Spleen (tissue), 11 donors: ENCODE results near the gene FSTL4. TPM values are rescaled to one million over a fixed set of nuclear protein-coding genes. Genes with fewer than 3 reads are reported as not detected.
A peak's percentile ranks its signal among the peaks of the same experiment; 100 is the strongest.

Experiments
- DNase-seq: peaks from one replicate; pipeline ENCODE4 v3.0.0-alpha.2; 2020
- H3K27ac ChIP-seq, 8 donors: fragments of 200-600 bp; sonication (generic) in 7 of 8; 1 replicate in 4 of 8; 2 replicates in 4 of 8; pipeline versions ENCODE4 v1.5.0 to v1.8.0; 2016 to 2021; ENCODE audit warnings: inconsistent platforms in 4 of 8, mild to moderate bottlenecking in 4 of 8, moderate library complexity in 1 of 8
- H3K27me3 ChIP-seq, 7 donors: fragments of 200-600 bp; sonication (generic) in 6 of 7; replicated peaks in 1 of 7; 1 replicate in 4 of 7; 2 replicates in 3 of 7; pipeline versions ENCODE4 v1.5.0 to v1.8.0; 2016 to 2021; ENCODE audit warnings: inconsistent platforms in 3 of 7, mild to moderate bottlenecking in 1 of 7
- H3K36me3 ChIP-seq, 6 donors: fragments of 200-600 bp; sonication (generic) in 5 of 6; 1 replicate in 4 of 6; 2 replicates in 2 of 6; pipeline versions ENCODE4 v1.5.0 to v1.8.0; 2016 to 2021; ENCODE audit warnings: inconsistent platforms in 2 of 6
- H3K4me1 ChIP-seq, 6 donors: fragments of 200-600 bp; sonication (generic) in 5 of 6; 1 replicate in 3 of 6; 2 replicates in 3 of 6; pipeline versions ENCODE4 v1.5.0 to v1.8.0; 2016 to 2021; ENCODE audit warnings: inconsistent platforms in 3 of 6
- H3K4me3 ChIP-seq, 8 donors: fragments of 200-600 bp; sonication (generic) in 7 of 8; 1 replicate in 4 of 8; 2 replicates in 4 of 8; pipeline versions ENCODE4 v1.5.0 to v1.8.0; 2016 to 2021; ENCODE audit warnings: inconsistent platforms in 4 of 8, mild to moderate bottlenecking in 4 of 8, moderate library complexity in 2 of 8
- H3K9me3 ChIP-seq, 8 donors: fragments of 200-600 bp; sonication (generic) in 7 of 8; 1 replicate in 4 of 8; 2 replicates in 4 of 8; pipeline versions ENCODE4 v1.5.0 to v1.8.0; 2016 to 2021; ENCODE audit warnings: inconsistent platforms in 4 of 8
- POLR2A ChIP-seq, 3 donors: fragments of 450-650 bp; IDR thresholded peaks; one replicate each; pipeline ENCODE4 v1.5.1; 2017; ENCODE audit warnings: antibody characterized with exemption in 3 of 3, mild to moderate bottlenecking in 1 of 3
- POLR2AphosphoS5 ChIP-seq, 3 donors: sonication (generic); formaldehyde crosslinking; IDR thresholded peaks; one replicate each; pipeline ENCODE4 v1.5.1; 2017; ENCODE audit warnings: antibody characterized with exemption in 3 of 3
- WGBS, 5 donors: extraction: QIAGEN DNeasy Blood & Tissue Kit in 3 of 5; methylation state at CpG; one replicate each; pipeline versions ENCODE4 v1.1.5 to v1.1.7; 2013 to 2018; 5-methylcytosine and 5-hydroxymethylcytosine counted together
- intact Hi-C: fragments of 100-400 bp; cut with DNase I; formaldehyde crosslinking; loops from one replicate; pipeline ENCODE4 v1.15.0; 2023; ENCODE audit warnings: low total_unique reads
- polyA plus RNA-seq, 3 donors: library from polyadenylated mRNA; stranded (reverse); fragments of 200-250 nt; gene quantifications; one replicate each; pipeline ENCODE4 v1.2.1, GENCODE V29; 2013
- total RNA-seq, 7 donors: library from RNA; depleted of rRNA in 3 of 7; stranded (reverse); fragments of >200 nt in 3 of 7; fragmentation: NEBNext Ultra II Directional in 4 of 7; extraction: Animal tissue kit (Norgen Biotek cat#: 25700) in 4 of 7; gene quantifications; one replicate each; pipeline versions ENCODE4 v1.1.0 to v1.2.1, GENCODE V29; 2016 to 2021
- TF ChIP-seq, protein P1 (sequence below), 11 experiments: fragments of 200-600 bp in 7 of 11; fragments of 450-650 bp in 4 of 11; sonication (generic) in 4 of 11; IDR thresholded peaks in 8 of 11; conservative IDR thresholded peaks in 3 of 11; 1 replicate in 7 of 11; 2 replicates in 4 of 11; pipeline versions ENCODE4 v1.4.0 to v1.8.0; 2016 to 2021; ENCODE audit warnings: antibody characterized with exemption in 11 of 11, inconsistent platforms in 4 of 11, mild to moderate bottlenecking in 1 of 11
- donor health status: healthy with polysubstance abuse.
- donor health status: DM: no; HTN: no; CAD: no; lungs with moderate emphysema.
- donor health status: DM: no; HTN: no; CAD: no.
- donor health status: Bipolar disorder and iron deficiency.
- donor health status: healthy.
- donor health status: DM: no; HTN: no; CAD: no.
- donor health status: DM: yes; HTN: yes; CAD: no.

Gene FSTL4
- total and polyA plus RNA-seq, 10 donors = under 0.01 to 1.0 (median 0.37) TPM; not detected in 4

DNA sequence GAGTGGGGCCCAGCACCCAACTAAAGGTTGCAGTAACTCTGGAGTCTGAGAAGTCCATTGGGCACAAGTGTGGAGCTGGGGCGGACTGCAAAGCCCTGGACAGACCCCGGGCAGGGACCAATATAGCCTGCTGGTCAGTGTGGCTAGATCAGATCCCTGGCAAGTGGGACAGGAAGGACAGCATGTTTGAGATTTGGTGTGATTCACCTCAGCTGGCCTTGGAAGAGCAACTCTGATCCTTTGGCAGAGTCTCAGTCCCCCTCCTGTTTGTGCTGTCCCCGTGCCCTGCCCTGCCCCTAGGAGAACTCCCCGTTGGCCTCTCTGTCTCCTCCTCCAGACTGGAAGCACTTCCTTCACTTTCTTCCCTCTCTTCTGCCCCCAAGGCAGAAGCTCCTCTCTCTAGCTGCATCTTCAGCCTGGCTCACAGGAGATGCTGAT, 255.3 kb downstream of the FSTL4 start:
- intact Hi-C loops = no loop called here

DNA sequence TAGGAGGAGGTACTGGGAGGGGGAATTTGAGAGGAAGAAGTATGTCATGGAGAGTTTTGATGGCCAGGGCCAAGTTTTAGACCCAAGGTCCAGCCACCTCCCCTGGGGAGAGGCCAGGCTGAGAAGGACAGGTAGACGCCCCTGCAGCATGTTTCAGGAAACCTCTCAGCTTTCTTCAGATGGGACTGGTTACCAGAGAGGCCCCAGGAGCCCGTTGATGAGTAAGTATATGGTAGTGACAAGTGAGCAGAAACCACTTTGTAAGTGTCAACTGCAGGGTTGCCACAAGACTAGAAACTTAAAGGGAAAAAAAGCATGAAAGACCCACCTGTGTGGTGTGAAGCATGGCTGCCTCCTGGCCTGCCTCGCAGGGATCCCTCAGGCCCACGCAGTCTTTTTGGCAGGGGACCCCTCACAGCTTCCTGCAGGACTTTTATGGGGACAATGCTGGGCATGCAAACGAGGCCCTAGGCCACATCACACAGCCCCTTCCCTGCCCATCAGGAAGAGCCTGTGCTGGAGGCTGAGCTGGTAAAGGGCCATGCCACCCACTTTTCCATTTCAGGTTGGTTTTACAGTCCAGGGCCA, 255.9 kb downstream of the FSTL4 start:
- Histone ChIP-seq H3K27ac (no peak overlapping the region), H3K4me3 (no peak overlapping the region), H3K36me3 (no peaks in the 10 kb centered on the region), H3K4me1 (no peaks in the 10 kb centered on the region), H3K9me3 (no peaks in the 10 kb centered on the region), H3K27me3 (no peaks in the 10 kb centered on the region)
- intact Hi-C loops = no loop called here
- TF ChIP-seq POLR2A (IDR thresholded peaks at IDR 0.05) (no peak), POLR2AphosphoS5 (IDR thresholded peaks at IDR 0.05) (no peak)
- TF ChIP-seq, protein P1, sequence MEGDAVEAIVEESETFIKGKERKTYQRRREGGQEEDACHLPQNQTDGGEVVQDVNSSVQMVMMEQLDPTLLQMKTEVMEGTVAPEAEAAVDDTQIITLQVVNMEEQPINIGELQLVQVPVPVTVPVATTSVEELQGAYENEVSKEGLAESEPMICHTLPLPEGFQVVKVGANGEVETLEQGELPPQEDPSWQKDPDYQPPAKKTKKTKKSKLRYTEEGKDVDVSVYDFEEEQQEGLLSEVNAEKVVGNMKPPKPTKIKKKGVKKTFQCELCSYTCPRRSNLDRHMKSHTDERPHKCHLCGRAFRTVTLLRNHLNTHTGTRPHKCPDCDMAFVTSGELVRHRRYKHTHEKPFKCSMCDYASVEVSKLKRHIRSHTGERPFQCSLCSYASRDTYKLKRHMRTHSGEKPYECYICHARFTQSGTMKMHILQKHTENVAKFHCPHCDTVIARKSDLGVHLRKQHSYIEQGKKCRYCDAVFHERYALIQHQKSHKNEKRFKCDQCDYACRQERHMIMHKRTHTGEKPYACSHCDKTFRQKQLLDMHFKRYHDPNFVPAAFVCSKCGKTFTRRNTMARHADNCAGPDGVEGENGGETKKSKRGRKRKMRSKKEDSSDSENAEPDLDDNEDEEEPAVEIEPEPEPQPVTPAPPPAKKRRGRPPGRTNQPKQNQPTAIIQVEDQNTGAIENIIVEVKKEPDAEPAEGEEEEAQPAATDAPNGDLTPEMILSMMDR (IDR thresholded peaks at IDR 0.05 in 8 of 11, conservative IDR thresholded peaks at IDR 0.05 in 3 of 11) = no peak
- no peak for DNase-seq
- WGBS, 5 donors = 72 to 79% (median 77%) methylated on average over 5 of the region's 5 CpGs

More for the DNA sequence above, 255.3 kb downstream of the FSTL4 start:
- H3K36me3 ChIP-seq = no peaks in the 10 kb centered on the region
- TF ChIP-seq POLR2AphosphoS5 (IDR thresholded peaks at IDR 0.05) (no peak), POLR2A (IDR thresholded peaks at IDR 0.05) (no peak)
- TF ChIP-seq, protein P1 (IDR thresholded peaks at IDR 0.05 in 8 of 11, conservative IDR thresholded peaks at IDR 0.05 in 3 of 11) = no peak
- no peak for DNase-seq
- no peak overlapping the region for H3K4me3 ChIP-seq
- no peaks in the 10 kb centered on the region for H3K4me1 ChIP-seq
- 67 to 82% (median 71%) methylated on average over 2 to 4 of the region's 4 CpGs for WGBS, 5 donors
- no peaks in the 10 kb centered on the region for H3K9me3 ChIP-seq
- H3K27me3 ChIP-seq = no peaks in the 10 kb centered on the region
- H3K27ac ChIP-seq = no peak overlapping the region

DNA sequence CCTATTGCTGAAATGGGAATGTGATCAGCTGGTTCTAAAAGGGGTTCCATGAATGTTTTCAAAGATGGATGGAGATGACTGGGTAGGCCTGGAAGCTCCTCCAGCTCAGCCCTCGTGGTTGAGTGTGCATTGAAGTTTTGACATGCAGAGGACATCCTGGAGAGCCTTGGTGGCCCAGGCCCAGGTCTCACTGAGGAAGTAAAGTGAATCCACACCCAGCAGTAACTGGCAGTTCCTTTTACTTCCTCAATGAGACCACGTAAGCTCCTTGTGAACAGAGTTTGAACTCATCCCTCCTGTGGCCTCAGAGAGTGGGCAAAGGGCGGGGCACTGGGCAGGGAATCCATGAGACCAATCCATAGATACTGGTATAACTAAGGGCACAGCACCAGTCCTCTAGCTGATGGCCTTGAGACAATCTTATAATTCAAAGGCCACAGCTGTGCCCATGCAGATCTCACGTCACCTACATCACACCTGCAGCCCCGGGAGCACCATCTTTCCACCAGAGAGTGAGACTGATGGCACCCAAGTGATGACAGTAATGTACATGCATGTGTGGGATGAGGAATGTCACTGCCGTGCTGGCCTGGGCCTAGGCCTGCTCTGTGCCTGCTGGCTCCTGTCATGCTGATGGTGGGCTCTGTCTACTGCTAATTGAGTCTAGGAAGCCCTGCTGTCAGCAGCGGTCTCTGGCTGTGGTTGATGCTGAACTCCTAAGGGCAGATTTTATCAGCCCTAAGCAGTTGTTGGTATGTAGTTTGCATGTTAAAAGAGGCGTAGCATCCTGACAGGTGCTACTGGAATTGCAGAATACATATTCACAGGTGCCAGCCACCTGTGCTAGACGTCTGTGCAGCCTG, 257.8 kb downstream of the FSTL4 start:
- H3K4me3 ChIP-seq = no peak overlapping the region
- no peaks in the 10 kb centered on the region for H3K4me1 ChIP-seq
- WGBS, 5 donors = 69 to 82% (median 73%) methylated on average over 8 to 9 of the region's 9 CpGs
- no peak overlapping the region for H3K27ac ChIP-seq
- intact Hi-C loops = no loop called here
- no peak for DNase-seq
- no peaks in the 10 kb centered on the region for H3K36me3 ChIP-seq
- H3K27me3 ChIP-seq = peaks cover 0 to 3% (median 0%) of the 10 kb centered on the region in 7 donors
- H3K9me3 ChIP-seq = no peaks in the 10 kb centered on the region
- TF ChIP-seq POLR2A (IDR thresholded peaks at IDR 0.05) = no peak
- TF ChIP-seq, protein P1 (IDR thresholded peaks at IDR 0.05 in 8 of 11, conservative IDR thresholded peaks at IDR 0.05 in 3 of 11) = no peak
- no peak for TF ChIP-seq POLR2AphosphoS5 (IDR thresholded peaks at IDR 0.05)

DNA sequence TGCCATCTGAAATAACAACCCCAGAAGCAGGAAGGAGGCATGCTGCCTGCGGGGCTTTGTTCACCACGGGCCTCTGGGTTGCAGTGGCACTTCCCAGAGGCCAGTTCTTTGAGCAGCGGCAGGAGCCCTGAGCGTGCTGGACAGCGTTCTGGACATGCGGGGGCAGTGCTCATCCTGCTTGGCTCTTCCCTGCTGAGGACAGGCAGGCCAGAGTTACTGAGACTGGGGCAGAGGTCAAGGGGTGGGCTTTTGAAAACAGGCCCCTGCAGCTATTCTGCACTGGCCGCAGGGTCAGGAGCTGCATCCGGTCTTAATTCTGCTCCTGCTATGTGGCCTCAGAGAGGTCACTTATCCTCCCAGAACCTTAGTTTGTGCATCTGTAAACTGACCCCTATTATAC, 258.6 kb downstream of the FSTL4 start:
- no peak overlapping the region for H3K27ac ChIP-seq
- peaks cover 0 to 3% (median 0%) of the 10 kb centered on the region in 7 donors for H3K27me3 ChIP-seq
- no peaks in the 10 kb centered on the region for H3K9me3 ChIP-seq
- no peaks in the 10 kb centered on the region for H3K36me3 ChIP-seq
- H3K4me3 ChIP-seq = no peak overlapping the region
- WGBS, 5 donors = 59 to 74% (median 66%) methylated on average over 5 to 8 of the region's 8 CpGs
- no peak for DNase-seq
- TF ChIP-seq, protein P1 (IDR thresholded peaks at IDR 0.05 in 8 of 11, conservative IDR thresholded peaks at IDR 0.05 in 3 of 11) = no peak
- peak in 2 of 3 donors; percentile 24 to 27 for TF ChIP-seq POLR2AphosphoS5 (IDR thresholded peaks at IDR 0.05)
- intact Hi-C loops = no loop called here
- no peaks in the 10 kb centered on the region for H3K4me1 ChIP-seq
